NCI-H1092 treated with DMSO at 0.1 percent for 48 hours (cell line): ENCODE data around the gene MGRN1.

ENCODE experiments used
- DNase-seq: peaks from one replicate; lab custom pipeline; 2025; lab: John Stamatoyannopoulos, UW

The MGRN1 gene

DNA sequence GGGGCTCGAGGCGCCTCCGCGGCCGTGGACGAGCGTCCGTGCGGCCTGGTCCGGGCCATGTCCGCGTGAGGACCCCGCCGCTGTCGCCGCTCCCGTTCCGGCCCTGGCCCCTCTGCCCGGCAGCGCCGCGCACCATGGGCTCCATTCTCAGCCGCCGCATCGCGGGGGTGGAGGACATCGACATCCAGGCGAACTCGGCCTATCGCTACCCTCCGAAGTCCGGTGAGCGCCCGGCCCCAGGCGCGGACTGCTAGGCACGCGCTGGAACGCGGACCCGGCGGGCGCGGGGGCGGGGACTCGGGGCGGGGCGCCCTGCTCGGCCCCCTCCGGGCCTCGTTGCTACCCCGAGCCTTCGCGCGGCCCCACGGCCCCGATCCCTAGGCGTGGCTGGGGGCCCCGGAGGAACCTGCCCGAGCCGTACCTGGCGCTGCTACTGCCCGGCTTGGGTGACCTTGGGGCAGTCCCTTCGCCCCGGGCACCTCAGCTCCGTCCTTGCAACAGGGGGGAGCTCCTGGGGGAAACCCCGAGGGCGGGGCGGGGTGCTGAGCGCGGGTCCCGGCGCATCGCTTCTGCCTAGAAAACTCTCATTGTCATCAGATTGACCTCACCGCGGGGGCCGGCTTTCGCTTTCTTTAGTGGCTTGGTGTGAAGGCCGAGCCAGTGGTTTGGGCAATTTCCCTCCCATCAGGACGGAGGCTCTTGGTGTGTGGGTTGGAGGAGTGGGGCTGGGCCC is 367 bp downstream of the MGRN1 start:
- peak; percentile 56 for DNase-seq

DNA sequence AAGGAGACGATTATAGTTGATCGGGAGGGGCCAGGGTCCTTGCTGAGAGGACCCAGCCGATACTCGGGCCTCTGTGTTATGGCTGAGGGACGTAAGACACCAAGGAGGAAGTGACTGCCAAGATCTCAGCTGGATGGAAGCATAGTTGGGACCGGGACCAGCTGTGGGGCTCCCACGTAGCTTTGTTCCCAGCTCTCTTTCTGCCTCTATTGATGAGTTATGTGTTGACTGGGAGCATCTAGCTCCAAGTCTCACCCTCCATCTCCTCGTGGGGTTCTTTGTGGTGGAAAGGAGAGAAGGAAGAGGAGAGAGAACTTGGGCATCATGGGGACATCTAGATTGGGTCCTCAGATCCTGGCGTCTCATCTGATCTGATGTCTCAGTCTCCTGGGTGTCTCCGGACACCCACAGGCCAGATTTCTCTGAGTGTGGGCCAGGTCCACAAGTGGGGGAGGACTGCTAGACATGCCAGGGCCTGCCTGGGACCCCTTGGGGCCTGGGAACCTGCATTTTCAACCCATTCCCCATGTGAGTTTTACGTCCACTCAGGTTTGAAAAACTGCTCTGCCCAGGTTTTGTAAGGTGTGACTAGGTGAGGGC is 1.0 kb downstream of the MGRN1 start:
- no peak for DNase-seq

DNA sequence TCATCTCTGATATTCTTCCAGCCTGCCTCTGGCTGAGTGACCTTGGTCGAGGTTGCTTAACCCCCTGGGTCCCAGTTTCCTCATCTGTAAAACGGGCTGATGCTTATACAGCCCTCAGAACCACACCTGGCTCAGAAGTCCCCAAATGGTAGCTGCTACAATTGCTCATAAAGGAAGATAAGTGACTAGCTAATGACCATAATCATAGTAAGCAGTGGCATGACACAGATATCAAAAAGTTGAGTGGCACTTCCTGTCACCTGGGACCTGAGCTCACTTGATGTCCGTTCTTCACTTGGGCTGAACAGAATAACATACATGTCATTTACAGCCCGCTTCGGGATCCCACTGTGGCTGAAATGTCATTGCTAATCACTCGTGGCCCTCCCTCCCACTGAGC is 1.8 kb downstream of the MGRN1 start:
- DNase-seq, result no peak

- no peak for DNase-seq
Measured at GRCh38 chr16:4628283-4628682, 3.7 kb downstream of the MGRN1 start.

DNA sequence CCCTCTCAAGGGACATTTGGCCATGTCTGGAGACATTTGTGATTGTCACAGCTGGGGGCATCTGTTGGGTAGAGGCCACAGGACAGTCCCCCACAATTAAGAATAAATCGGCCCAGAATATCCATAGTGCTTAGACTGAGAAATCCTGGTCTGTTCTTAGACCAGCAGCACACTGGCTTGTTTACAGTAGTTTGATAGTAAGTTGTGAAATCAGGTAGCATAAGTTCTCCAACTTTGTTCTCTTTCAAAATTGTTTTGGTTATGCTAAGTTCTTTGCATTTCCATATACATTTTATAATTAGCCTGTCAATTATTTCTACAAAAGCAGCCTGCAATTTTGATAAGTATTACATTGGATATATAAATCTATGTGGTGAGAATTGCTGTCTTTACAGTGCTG is 6.8 kb downstream of the MGRN1 start:
- DNase-seq, result no peak

- DNase-seq, result no peak
Measured at GRCh38 chr16:4633910-4634635, 9.4 kb downstream of the MGRN1 start.

DNA sequence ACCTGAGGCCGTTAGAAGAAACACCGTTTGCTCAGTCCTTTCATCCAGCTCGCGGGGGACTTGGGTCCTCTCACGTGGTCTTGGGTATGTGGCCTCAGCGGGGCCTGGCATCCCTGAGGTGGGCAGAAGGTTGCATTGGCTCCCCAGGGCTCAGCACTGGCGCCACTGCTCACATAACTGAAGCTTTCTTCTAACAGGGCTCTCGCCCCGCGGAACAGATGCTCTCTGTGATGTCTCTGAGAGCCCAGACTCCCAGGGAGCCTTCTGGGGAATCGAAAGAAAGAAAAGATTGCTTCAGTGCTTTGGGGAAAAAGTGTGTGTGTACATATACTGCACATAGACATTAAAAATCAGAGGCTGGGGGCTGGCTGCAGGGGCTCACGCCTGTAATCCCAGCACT is 10.1 kb downstream of the MGRN1 start:
- no peak for DNase-seq

DNA sequence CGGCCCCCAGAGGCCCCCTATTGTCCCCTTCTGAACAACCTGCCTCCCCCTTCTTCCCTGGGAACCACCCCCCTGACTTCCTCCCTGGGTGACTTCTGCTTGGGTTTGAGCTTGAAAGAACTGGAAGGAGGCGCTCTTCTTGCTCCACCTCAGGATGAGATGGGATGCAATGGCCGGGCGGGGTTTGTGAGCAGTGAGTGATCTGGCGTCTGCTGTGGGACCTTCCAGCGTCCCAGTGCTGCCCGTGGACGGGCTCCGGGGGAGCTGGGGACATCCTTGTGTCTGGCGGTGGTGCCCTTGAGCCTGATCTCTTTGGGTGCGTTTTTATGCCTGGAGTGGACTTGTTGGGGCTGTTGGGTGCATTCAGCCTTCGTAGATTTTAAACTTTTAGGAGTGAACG is 11.6 kb downstream of the MGRN1 start:
- DNase-seq, result no peak

GRCh38 chr16:4637501-4638166 is 13.0 kb downstream of the MGRN1 start:
- no peak for DNase-seq

DNA sequence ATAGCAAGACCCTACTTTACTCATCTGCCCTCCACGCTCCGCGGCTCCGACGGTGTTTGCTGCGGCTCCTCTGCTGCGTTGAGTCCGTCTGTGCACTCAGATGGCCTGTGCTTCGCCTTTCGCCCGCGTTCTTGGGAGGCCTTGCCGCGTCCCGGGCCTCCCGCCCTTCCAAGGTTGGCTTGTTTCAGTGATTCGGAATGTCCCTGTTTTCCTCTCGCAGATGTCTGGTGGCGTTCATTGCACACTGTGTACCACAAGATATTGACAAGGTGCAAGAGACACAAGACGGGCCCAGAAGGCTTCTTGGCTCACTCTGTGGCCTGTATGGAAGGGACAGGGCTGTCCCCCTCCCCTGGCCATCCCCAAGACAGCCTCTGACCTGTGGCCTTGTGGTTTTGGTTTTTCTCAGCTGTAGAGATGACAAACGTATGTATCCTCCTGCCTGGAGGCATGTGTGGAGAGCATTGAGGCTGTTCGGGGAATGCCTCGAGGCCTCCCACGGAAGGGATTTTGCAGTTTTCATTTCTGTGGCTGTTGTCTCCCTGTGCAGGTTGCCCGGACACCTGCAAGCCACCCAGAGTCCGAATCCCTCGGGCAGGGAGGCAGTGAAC is 15.4 kb downstream of the MGRN1 start:
- DNase-seq, result no peak

DNA sequence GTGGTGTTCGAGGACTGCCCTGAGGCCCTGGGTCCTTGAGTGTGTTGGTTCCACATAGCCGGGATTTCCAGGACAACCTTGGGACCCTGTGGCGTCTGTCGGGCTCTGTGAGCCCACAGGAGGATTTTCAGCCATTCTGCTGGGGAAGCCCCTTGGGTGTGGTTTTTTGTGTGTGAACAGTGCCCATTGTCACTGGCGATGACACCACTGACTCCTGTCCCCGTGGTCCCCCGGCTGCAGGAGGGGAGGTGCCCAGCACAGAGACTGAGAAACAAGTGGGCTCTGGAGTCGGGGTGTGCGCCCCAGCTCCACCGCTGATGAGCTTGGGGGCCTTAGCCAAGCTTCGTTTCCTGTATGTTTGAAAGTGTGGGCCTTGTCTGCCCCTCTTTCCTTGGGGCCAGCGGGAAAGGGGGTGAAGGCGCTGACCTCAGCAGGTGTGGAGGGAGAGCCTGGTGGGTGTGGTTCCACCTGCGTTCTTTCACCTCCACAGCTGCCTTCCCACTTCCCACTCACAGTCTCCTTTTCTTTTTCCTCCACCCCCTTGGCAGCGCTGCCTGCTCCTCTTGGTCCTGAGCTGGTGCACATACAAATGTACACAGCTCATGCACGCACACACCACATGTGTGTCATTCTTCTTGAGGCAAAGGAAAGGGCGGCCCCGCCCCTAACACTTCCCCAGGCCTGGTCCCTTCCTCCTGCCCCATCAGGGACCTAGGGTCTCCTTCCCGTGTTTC is 16.1 kb downstream of the MGRN1 start:
- no peak for DNase-seq

GRCh38 chr16:4641306-4641687 is 16.7 kb downstream of the MGRN1 start:
- no peak for DNase-seq

- DNase-seq, result no peak
Measured at GRCh38 chr16:4641895-4642294, 17.3 kb downstream of the MGRN1 start.

GRCh38 chr16:4646773-4647643 is 22.4 kb downstream of the MGRN1 start:
- no peak for DNase-seq

DNA sequence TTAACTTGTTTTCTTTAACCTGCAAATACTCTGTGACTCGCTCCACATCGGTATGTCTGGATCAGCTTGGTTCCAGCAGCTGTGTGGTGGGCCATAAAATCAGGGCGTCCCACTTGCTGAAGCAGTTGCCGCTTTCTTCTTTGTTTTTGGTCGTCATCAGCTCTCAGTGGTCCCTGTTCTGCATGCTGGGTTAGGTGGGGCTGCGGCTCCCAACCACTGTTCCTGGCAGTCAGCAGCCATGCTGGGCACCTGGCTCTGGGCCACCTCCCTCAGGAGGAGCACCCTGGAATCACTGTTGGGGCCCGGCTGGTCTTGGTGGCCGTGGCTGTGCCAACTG is 23.0 kb downstream of the MGRN1 start:
- DNase-seq, result no peak

- no peak for DNase-seq
Measured at GRCh38 chr16:4648917-4649316, 24.3 kb downstream of the MGRN1 start.

- no peak for DNase-seq
Measured at GRCh38 chr16:4649744-4650442, 25.3 kb downstream of the MGRN1 start.

GRCh38 chr16:4650443-4651074 is 25.9 kb downstream of the MGRN1 start:
- peak; percentile 20 for DNase-seq

DNA sequence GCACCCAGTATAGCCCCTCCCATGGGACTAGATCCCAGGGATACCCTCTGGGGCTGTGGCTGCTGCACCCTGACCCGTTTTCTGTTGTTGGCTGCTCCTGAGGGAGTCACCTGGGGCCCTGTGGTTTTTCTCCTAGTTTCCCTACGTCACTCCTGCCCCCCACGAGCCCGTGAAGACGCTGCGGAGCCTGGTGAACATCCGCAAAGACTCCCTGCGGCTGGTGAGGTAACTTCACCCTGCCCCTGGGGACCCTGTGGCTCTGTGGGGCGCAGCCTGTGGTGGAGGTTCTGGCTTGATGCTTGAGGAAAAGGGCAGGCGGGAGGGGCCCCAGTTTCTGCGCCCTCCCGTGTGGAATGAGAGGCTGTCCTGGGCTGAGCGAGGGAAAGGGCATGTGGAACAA is 27.2 kb downstream of the MGRN1 start:
- no peak for DNase-seq

DNA sequence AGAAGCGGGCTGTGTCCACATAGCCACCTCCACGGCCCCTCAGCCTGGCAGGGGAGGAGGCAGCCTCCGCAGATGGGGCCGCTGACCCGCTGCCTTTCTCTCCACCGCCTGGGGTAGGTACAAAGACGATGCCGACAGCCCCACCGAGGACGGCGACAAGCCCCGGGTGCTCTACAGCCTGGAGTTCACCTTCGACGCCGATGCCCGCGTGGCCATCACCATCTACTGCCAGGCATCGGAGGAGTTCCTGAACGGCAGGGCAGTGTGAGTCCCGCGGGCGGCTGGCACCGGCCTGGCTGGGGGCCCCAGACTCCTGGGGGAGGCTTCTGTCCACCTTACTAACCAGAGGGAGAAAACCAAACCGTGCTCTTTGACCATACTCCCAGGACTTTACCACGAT is 27.9 kb downstream of the MGRN1 start:
- no peak for DNase-seq
